Endothelial cell (in vitro differentiated cells): ENCODE results near the gene NPAS2. TPM values are rescaled to one million over a fixed set of nuclear protein-coding genes. Genes with fewer than 3 reads are reported as not detected.

Experiments used
- DNase-seq: peaks from one replicate; pipeline ENCODE4 v3.0.0; 2021; ENCODE audit warnings: low spot score
- H3K27ac Mint-ChIP-seq: one replicate; pipeline ENCODE4 v1.8.0; 2021; ENCODE audit warnings: mixed read lengths, inconsistent platforms; ENCODE audit not compliant: unreplicated experiment
- H3K27me3 Mint-ChIP-seq: one replicate; pipeline ENCODE4 v1.8.0; 2021; ENCODE audit warnings: mild to moderate bottlenecking, moderate library complexity, mixed read lengths, inconsistent platforms; ENCODE audit not compliant: unreplicated experiment
- H3K36me3 Mint-ChIP-seq: one replicate; pipeline ENCODE4 v1.8.0; 2021; ENCODE audit warnings: mild to moderate bottlenecking, low read depth, mixed read lengths, inconsistent platforms; ENCODE audit not compliant: unreplicated experiment
- H3K4me1 Mint-ChIP-seq: one replicate; pipeline ENCODE4 v1.8.0; 2021; ENCODE audit warnings: mild to moderate bottlenecking, mixed read lengths, inconsistent platforms; ENCODE audit not compliant: unreplicated experiment
- H3K4me3 Mint-ChIP-seq: one replicate; pipeline ENCODE4 v1.8.0; 2021; ENCODE audit warnings: mild to moderate bottlenecking, mixed read lengths, inconsistent platforms; ENCODE audit not compliant: unreplicated experiment
- H3K9me3 Mint-ChIP-seq: one replicate; pipeline ENCODE4 v1.8.0; 2021; ENCODE audit warnings: mixed read lengths, inconsistent platforms; ENCODE audit not compliant: unreplicated experiment
- total RNA-seq: library from RNA; stranded (reverse); fragmentation: NEBNext Ultra II Directional; extraction: Animal tissue kit (Norgen Biotek cat#: 25700); gene quantifications from one replicate; pipeline ENCODE4 v1.2.1, GENCODE V29; 2021; ENCODE audit not compliant: unreplicated experiment
- TF ChIP-seq, protein P1 (sequence below): fragments of 200-600 bp; sonication (generic); IDR thresholded peaks from one replicate; pipeline ENCODE4 v1.5.0; 2021; ENCODE audit warnings: antibody characterized with exemption; ENCODE audit not compliant: unreplicated experiment

Gene NPAS2
- total RNA-seq, 1 donor from 2014 or later: 70.1 TPM

DNA sequence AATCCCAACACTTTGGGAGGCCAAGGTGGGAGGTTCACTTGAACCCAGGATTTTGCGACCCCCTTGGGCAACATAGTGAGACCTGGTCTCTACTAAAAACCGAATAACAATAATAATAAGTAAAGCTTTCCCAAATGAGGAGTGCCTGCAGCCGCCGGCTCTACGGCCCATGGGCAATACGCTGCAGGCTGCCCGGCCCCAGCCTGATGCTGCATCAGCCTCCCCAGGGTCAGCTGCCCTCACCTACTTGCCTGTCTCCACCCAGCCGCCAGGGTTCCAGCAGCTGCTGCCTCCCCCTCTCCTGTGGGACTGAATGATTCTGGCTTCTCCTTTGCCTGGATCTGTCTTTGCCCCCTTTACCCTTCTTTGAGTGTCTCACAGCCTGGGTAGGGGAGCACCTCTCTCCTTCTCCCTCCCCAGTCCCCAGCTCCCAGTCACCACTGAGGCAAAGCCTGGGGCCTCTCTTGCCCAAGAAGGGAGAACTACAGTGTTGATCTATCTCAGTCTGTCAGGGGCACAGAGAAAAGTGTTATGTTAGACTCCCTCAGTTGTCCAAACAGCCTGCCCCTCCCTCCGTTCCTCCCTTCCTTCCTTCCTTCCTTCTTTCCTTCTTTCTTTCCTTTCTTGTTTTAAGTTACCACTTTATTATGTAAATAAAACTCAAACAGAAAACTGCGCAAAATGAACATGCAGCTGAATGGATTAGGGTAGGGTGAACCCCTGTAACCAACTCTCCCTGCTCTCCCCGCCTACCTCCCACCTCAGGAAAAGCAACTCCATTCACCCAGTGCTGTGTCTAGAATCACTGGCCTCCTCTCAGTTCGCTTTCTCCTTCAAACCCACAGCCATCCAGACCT, 38.2 kb upstream of the NPAS2 start:
- no peaks in the 10 kb centered on the region for H3K9me3 Mint-ChIP-seq
- no peak for DNase-seq
- peaks cover 5% of the 10 kb centered on the region for H3K27me3 Mint-ChIP-seq
- TF ChIP-seq, protein P1, sequence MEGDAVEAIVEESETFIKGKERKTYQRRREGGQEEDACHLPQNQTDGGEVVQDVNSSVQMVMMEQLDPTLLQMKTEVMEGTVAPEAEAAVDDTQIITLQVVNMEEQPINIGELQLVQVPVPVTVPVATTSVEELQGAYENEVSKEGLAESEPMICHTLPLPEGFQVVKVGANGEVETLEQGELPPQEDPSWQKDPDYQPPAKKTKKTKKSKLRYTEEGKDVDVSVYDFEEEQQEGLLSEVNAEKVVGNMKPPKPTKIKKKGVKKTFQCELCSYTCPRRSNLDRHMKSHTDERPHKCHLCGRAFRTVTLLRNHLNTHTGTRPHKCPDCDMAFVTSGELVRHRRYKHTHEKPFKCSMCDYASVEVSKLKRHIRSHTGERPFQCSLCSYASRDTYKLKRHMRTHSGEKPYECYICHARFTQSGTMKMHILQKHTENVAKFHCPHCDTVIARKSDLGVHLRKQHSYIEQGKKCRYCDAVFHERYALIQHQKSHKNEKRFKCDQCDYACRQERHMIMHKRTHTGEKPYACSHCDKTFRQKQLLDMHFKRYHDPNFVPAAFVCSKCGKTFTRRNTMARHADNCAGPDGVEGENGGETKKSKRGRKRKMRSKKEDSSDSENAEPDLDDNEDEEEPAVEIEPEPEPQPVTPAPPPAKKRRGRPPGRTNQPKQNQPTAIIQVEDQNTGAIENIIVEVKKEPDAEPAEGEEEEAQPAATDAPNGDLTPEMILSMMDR: no peak
- H3K36me3 Mint-ChIP-seq: no peaks in the 10 kb centered on the region
- no peak overlapping the region for H3K27ac Mint-ChIP-seq
- peak overlapping the region; percentile 60 for H3K4me3 Mint-ChIP-seq
- H3K4me1 Mint-ChIP-seq: peaks cover 20% of the 10 kb centered on the region

GRCh38 chr2:100782380-100782878, 37.5 kb upstream of the NPAS2 start:
- H3K36me3 Mint-ChIP-seq: no peaks in the 10 kb centered on the region
- H3K4me3 Mint-ChIP-seq: peak overlapping the region; percentile 1
- DNase-seq: no peak
- H3K27ac Mint-ChIP-seq: no peak overlapping the region
- H3K27me3 Mint-ChIP-seq: peaks cover 3% of the 10 kb centered on the region
- TF ChIP-seq, protein P1: no peak
- H3K9me3 Mint-ChIP-seq: no peaks in the 10 kb centered on the region
- peaks cover 20% of the 10 kb centered on the region for H3K4me1 Mint-ChIP-seq

DNA sequence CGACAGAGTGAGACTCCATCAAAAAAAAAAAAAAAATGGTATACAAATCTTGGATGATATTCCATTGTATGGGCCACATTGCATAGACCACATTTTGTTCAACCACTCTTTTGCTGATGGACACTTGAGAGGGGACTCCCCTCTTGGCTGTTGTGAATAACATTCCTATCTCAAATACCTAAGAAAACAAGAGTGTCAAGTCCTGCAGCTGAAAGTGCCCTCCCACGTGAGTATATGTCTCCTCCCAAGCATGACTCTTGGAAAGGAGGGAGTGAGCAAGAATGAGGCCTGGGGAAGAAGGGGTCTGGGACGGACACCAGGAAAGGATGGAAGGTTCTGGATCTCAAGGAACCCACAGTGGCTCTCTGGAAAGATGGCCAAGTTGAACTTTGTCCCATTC, 36.0 kb upstream of the NPAS2 start:
- TF ChIP-seq, protein P1: no peak
- H3K4me1 Mint-ChIP-seq: peaks cover 20% of the 10 kb centered on the region
- no peak overlapping the region for H3K4me3 Mint-ChIP-seq
- DNase-seq: no peak
- H3K27ac Mint-ChIP-seq: no peak overlapping the region
- no peaks in the 10 kb centered on the region for H3K36me3 Mint-ChIP-seq
- no peaks in the 10 kb centered on the region for H3K9me3 Mint-ChIP-seq
- peaks cover 1% of the 10 kb centered on the region for H3K27me3 Mint-ChIP-seq

DNA sequence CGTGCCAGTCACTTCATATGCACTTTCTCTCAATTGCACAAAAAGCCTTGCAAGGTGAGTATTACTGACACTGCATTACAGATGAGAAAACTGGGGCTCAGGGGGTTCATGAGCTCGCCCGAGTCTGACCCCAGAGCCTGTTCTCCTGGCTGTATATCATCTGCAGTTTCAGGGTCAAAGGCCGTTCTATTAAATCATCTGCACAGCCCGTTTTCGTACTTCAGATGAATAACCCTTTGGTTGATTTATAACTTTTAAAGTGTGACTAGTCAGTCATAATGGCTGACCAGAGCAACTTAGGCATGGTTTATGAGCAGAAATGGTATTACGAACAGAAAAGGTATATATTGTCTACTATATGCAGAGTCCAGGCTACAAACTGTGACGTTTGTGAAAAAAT, 35.3 kb upstream of the NPAS2 start:
- no peak overlapping the region for H3K27ac Mint-ChIP-seq
- TF ChIP-seq, protein P1: no peak
- H3K4me3 Mint-ChIP-seq: no peak overlapping the region
- no peak for DNase-seq
- no peaks in the 10 kb centered on the region for H3K9me3 Mint-ChIP-seq
- H3K36me3 Mint-ChIP-seq: no peaks in the 10 kb centered on the region
- peaks cover 20% of the 10 kb centered on the region for H3K4me1 Mint-ChIP-seq
- H3K27me3 Mint-ChIP-seq: peaks cover 1% of the 10 kb centered on the region

DNA sequence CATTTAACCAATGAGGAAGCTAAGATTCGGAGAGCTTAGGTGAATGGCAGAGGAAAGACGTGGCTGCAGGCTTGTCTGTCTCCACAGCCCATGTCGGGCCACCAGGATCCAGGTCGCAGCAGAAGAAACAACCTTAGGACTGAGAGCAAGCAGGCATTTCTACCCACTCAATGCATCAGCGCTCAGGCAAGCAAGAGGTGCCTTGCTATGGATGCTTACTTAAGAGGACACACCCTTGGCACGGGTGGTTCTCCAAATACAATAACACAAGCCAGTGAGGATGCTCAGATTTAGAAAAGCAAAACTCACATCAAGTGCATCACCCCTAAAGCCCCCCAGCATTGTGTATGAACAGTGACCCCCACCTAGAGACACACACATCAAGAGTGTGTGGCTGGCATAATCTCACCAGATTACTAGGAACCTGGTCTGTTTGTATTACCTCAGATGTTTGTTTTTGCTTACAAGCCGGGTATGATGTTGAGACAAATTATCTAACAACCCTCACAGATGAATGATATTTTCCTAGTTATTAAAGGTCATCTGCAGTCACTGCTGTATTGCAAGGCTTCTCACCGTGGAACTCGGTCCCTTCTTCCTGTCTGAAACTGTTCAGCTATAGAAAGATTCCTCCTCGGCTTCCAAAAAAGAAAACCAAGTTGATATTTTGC, 34.2 kb upstream of the NPAS2 start:
- Mint-ChIP-seq H3K27me3 (peaks cover 1% of the 10 kb centered on the region), H3K4me3 (no peak overlapping the region), H3K27ac (no peak overlapping the region), H3K36me3 (no peaks in the 10 kb centered on the region), H3K4me1 (peaks cover 14% of the 10 kb centered on the region), H3K9me3 (no peaks in the 10 kb centered on the region)
- no peak for DNase-seq
- TF ChIP-seq, protein P1: no peak
